DLD1 (cell line): ENCODE measurements around the gene IFNA8.
"Not testable (repeated sequence)": the region's sequence is repeated elsewhere in the genome, so short reads cannot be mapped to it uniquely, and the experiment has no call there.

Experiments used
- in situ Hi-C: cut with HindIII; loops from 2 replicates; pipeline ENCODE4 v1.10.0; 2017; ENCODE audit warnings: low sequenced_read_pairs

Gene IFNA8

DNA sequence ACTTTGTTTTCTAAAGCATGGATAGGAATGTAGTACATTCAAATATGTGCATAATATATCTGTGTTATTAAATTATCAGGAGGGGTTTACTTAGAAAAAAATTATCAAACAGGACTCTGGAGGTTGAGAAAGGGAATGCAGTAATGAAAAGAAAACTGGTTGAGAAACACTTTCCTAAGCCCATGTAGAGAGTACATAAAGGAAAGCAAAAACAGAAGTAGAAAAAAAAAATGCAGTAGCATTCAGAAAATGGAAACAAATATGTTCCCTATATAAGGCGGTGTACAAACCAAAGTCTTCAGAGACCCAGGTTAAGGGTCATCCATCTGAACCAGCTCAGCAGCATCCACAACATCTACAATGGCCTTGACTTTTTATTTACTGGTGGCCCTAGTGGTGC lies at the start of gene IFNA8:
TSS of gene IFNA8 (plus strand) at position 301 of the 400 bp plus-strand sequence. CDS start at position 361, 60 bp downstream.
- in situ Hi-C loops, result no loop called here

DNA sequence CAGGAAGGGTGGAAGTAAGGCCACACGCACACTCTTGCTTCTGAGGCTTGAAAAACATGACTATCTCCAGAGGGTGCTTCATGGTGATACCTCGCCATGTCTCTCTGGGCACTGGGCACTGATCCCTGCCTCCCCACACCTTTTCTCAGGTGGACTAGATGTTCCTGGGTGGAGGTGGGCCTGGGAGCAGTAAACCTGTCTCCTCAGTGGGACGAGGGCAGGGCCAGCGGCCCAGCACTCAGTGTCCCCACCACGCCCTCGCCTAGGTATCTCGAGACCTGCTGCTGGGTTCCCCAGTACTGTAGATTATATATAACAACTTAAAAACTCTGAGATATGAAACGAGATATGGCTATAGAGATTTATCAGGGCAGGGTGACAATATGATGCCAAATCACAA lies 46.6 kb upstream of the IFNA8 start:
- in situ Hi-C loops, result no loop called here

DNA sequence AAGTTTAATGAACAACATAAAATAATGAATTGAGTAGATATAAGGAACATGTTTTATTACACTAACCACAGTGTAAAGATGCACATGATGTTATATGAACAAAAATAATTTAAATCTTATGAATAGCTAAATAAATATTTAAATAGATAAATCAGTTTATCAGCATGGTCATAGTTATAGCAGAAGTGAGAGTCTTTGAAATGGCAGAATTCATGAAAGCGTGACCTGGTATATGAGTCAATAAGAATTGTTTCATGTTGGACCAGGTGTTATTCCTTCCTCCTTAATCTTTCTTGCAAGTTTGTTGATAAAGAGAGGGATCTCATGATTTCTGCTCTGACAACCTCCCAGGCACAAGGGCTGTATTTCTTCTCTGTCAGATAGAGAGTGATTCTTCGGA lies 41.7 kb upstream of the IFNA8 start:
- in situ Hi-C loops, result not testable (repeated sequence)

DNA sequence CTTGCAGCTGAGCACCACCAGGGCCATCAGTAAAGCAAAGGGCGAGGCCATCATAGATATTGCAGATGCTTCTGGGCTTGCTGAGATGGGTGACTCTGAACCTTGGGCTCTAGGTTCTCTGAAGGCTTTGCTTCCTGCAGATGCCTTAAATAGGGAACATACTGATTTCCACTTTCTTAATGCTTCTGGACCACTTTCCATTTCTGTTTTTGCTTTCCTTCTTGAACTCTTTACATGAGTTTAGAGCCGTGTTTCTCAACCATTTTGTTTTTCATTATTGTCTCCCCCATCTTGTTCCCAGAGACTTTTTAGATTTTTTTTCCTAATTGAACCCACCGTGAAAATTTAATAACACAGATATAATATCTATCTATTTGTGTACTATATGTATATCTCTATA lies 41.0 kb upstream of the IFNA8 start, which contains the start of gene IFNA13:
TSS of gene IFNA13 (minus strand) at position 101 of the 400 bp plus-strand sequence. CDS start at position 54, 47 bp downstream.
- in situ Hi-C loops, result no loop called here

DNA sequence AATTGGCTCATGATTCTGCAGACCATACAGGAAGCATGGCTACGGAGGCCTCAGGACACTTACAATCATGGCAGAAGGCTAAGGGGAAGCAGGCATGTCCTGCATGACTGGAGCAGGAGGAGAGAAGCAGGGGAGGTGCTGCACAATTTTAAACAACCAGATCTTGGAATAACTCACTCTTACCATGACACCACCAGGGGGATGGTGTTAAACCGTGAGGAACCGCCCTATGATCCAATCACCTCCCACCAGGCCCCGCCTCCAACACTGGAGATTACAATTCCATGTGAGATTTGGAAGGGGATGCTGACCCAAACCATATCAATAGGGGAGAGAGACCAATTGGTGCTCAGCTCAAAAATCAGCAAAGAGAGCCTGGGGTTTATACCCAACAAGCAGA lies 37.5 kb upstream of the IFNA8 start:
- in situ Hi-C loops, result not testable (repeated sequence)

DNA sequence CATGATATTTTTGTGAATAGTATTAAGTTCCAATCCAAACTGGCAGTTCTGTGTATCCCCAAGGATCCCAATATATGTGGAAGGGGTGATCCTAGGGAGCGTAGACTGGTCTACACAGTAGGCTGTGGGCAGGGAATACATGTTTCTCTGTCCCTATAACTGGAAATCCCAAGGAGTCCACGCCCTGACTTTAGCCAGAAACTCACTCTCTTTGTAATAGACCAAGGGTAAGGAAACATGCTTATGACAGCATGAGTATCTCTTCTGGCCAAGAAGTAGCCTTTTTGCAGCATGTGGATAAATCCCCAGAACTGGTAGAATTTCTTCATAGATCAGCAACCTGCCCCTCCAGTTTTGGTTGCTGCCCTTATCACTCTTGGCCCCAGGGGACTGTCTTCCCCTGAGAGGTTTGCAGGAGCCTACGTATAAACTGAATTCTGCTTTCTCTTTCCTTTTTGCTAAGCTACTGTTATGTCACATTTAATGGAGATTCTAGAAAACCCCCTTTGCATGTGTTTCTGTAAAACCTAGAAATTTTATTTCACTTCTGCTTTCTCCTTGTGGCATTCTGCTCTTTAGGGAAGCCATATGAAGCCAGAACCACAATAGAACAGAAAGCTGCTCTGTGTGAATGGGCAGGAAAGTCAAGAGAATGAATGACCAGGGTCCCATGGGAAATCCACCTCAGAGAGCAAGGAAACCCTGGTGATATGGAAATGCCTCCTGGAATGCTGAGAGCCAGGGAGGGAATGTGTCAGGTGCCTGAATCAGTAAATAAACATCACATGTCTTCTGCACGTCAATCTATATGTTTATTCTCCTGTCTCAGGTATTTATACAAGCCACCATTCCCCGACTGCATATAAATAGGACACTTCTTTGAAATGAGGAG lies 27.2 kb upstream of the IFNA8 start:
- in situ Hi-C loops, result no loop called here

GRCh38 chr9:21383627-21384026 lies 25.3 kb upstream of the IFNA8 start:
- in situ Hi-C loops, result no loop called here

- in situ Hi-C loops, result no loop called here
Measured at GRCh38 chr9:21385131-21385670, 23.7 kb upstream of the IFNA8 start, which contains the start of gene IFNA2. Gene IFNA2, minus strand, starts transcription at chr9:21385398. Its CDS starts 69 bp downstream, at chr9:21385329.

DNA sequence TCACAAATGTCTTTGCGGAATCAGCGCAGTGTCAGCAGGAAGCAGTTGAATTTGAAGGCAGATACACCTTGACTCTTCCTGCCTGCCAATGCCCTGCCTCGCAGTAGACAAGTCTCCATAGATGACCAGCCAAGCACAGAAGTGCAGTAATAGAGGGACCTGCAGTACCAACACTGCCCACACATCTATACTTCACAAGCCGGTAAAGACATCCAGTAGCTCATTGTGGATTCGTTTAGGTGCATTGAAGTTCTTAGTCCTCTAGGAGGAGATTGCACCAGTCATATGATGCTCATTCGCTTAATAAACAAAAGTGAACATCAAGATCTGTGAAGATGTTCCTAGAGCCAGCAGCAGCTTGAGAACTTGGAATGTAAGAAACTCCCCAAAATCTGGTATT lies 16.6 kb upstream of the IFNA8 start:
- in situ Hi-C loops, result no loop called here

DNA sequence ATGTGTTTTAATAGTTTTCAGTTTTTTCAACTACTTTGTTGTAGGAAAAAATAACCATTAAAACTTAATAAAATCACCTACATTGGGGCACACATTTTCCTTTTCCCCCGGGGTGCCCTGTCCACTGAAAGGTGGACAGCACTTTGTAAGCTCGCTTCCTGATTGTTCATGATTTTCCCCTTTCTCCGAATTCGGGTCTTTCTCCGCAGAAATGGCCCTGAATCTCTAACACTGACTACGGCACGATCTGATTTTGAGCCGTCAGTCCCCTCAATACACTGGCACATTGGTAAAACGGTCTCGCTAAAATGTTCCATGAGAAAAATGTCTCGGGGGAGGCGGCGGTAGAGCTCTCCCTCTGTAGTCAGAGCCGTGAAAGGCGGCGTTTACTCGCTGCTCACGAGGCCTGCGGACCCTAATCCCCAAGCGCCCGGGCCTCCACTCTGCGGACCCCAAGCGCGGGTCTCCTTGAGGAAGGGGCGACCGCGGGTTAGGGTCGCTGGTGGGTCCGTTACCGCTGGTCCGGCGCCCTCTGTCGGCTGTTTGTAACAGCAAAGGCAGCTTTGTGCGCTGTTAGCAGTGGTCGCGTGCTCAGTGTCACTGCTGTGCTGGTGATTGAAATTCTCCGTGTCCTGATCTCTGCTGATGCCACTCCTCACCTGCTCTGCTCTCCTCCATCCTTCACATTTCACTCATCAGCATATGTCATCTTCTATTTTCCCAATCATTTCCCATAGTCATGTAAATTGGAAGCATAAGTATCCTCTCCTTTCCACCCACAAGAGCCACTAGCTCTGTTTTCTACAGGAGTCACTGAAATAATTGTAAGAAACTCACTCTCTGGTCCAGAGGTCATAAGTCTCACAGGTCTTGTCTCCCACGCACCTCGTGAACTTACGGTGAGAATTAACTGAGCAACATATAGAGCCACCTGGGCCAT lies 12.9 kb upstream of the IFNA8 start:
- in situ Hi-C loops, result no loop called here

DNA sequence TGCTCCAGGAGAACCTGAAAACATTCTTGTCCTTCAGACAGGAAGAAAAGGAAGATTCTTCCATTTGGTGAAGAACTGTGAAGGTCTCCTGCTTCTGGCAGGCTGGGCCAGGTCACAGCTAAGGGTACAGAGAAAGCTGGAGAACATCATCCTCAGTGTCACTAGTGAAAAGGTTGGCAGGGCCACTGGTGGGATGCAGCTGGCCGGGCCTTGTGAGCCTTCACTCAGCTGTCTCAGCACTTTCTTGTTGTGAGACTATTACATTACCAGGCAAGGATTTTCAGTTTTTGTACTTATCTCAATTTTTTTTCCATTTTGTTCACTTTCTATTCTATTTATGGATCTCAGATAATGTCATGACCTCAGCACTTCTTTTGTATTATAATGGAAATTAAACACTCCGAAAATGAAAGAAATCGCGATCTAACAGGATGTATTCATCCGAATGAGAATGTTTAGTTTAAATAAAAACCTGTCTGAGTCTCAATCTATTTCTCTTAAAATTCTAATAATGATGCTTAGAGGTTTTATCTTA lies 9.9 kb upstream of the IFNA8 start:
- in situ Hi-C loops, result no loop called here

GRCh38 chr9:21399956-21400355 lies 9.0 kb upstream of the IFNA8 start:
- in situ Hi-C loops, result no loop called here

- in situ Hi-C loops, result no loop called here
Measured at GRCh38 chr9:21402386-21403251, 6.3 kb upstream of the IFNA8 start.

DNA sequence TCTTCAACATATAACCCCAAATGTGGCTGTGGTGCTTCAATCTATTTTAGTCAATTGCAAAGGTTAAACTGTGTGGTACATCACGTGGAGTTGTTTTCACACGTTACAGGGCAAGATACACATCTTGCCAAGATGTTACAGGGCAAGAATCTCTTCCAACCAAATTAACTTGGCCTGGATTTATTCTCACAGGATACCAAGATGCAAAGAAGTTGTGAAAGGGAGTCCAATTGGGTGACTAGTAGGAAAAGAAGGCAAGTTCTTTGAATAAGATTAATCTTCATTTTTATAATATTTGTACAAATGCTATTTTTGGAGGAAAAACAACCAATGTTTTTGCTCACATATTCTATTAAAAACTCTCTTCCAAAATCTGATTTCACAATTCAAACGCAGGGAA lies 4.8 kb upstream of the IFNA8 start:
- in situ Hi-C loops, result no loop called here

GRCh38 chr9:21412107-21412506 lies 3.2 kb downstream of the IFNA8 start:
- in situ Hi-C loops, result no loop called here

- in situ Hi-C loops, result no loop called here
Measured at GRCh38 chr9:21413151-21413550, 4.2 kb downstream of the IFNA8 start.

GRCh38 chr9:21413624-21414023 lies 4.7 kb downstream of the IFNA8 start:
- in situ Hi-C loops, result no loop called here

- in situ Hi-C loops, result no loop called here
Measured at GRCh38 chr9:21414220-21414940, 5.5 kb downstream of the IFNA8 start.
